Stimulated activated effector memory CD8-positive, alpha-beta T cell treated with anti-CD3 and anti-CD28 coated beads, Interleukin-12 subunit alpha, Interleukin-12 subunit beta, amount 100 ng/mL, for 72 hours (primary cell): ENCODE data around the gene ZNF503.
A peak's percentile ranks its signal among the peaks of the same experiment; 100 is the strongest.
"Not testable (repeated sequence)": the region's sequence is repeated elsewhere in the genome, so short reads cannot be mapped to it uniquely, and the experiment has no call there.

Experiments
- ATAC-seq: fragments of 150-1000 bp; cut with Tn5 transposase; 2 replicates; pipeline ENCODE4 v1.10.0; 2021
- DNase-seq, 2 donors: peaks; one replicate each; pipeline ENCODE4 v3.0.0; 2021 to 2022; ENCODE audit warnings: low spot score in 2 of 2
- H3K27ac Mint-ChIP-seq: one replicate; pipeline ENCODE4 v1.8.0; 2022; ENCODE audit warnings: mild to moderate bottlenecking, mixed read lengths
- H3K36me3 Mint-ChIP-seq: one replicate; pipeline ENCODE4 v1.8.0; 2022; ENCODE audit warnings: mild to moderate bottlenecking, mixed read lengths
- H3K4me1 Mint-ChIP-seq: one replicate; pipeline ENCODE4 v1.8.0; 2022; ENCODE audit warnings: mixed read lengths
- H3K4me3 Mint-ChIP-seq: one replicate; pipeline ENCODE4 v1.8.0; 2022; ENCODE audit warnings: mild to moderate bottlenecking, mixed read lengths
- H3K9me3 Mint-ChIP-seq: one replicate; pipeline ENCODE4 v1.8.0; 2022; ENCODE audit warnings: mixed read lengths

Gene ZNF503

GRCh38 chr10:75395932-75396630 is 5.5 kb downstream of the ZNF503 start:
- Mint-ChIP-seq H3K9me3 (no peaks in the 10 kb centered on the region), H3K27ac (no peak overlapping the region), H3K36me3 (peaks cover 6% of the 10 kb centered on the region), H3K4me3 (no peak overlapping the region), H3K4me1 (peaks cover 16% of the 10 kb centered on the region)
- DNase-seq: no peak
- ATAC-seq: no peak

- DNase-seq (peak in 1 of 2 donors; percentile 60), ATAC-seq (no peak)
- Mint-ChIP-seq H3K9me3 (no peaks in the 10 kb centered on the region), H3K27ac (no peak overlapping the region), H3K4me1 (peaks cover 10% of the 10 kb centered on the region), H3K4me3 (no peak overlapping the region), H3K36me3 (peaks cover 6% of the 10 kb centered on the region)
Observed at GRCh38 chr10:75395066-75395931, 6.3 kb downstream of the ZNF503 start.

- Mint-ChIP-seq H3K27ac (no peak overlapping the region), H3K4me3 (no peak overlapping the region), H3K4me1 (peaks cover 8% of the 10 kb centered on the region), H3K9me3 (no peaks in the 10 kb centered on the region), H3K36me3 (peaks cover 6% of the 10 kb centered on the region)
- no peak for ATAC-seq
- DNase-seq: no peak
Observed at GRCh38 chr10:75394221-75394620, 7.3 kb downstream of the ZNF503 start.

GRCh38 chr10:75392744-75393143 is 8.8 kb downstream of the ZNF503 start:
- DNase-seq: no peak
- peaks cover 6% of the 10 kb centered on the region for H3K36me3 Mint-ChIP-seq
- H3K9me3 Mint-ChIP-seq: no peaks in the 10 kb centered on the region
- H3K27ac Mint-ChIP-seq: no peak overlapping the region
- peaks cover 8% of the 10 kb centered on the region for H3K4me1 Mint-ChIP-seq
- no peak overlapping the region for H3K4me3 Mint-ChIP-seq
- ATAC-seq: no peak

- ATAC-seq (no peak), DNase-seq (no peak)
- no peak overlapping the region for H3K27ac Mint-ChIP-seq
- no peaks in the 10 kb centered on the region for H3K9me3 Mint-ChIP-seq
- H3K36me3 Mint-ChIP-seq: peaks cover 6% of the 10 kb centered on the region
- peaks cover 8% of the 10 kb centered on the region for H3K4me1 Mint-ChIP-seq
- no peak overlapping the region for H3K4me3 Mint-ChIP-seq
Observed at GRCh38 chr10:75392271-75392670, 9.3 kb downstream of the ZNF503 start.

- no peak for ATAC-seq
- Mint-ChIP-seq H3K36me3 (peaks cover 6% of the 10 kb centered on the region), H3K27ac (no peak overlapping the region)
Observed at GRCh38 chr10:75390178-75390577, 11.4 kb downstream of the ZNF503 start.

GRCh38 chr10:75388082-75388481 is 13.5 kb downstream of the ZNF503 start:
- no peaks in the 10 kb centered on the region for H3K4me1 Mint-ChIP-seq
- no peaks in the 10 kb centered on the region for H3K9me3 Mint-ChIP-seq
- DNase-seq (no peak), ATAC-seq (no peak)
- no peak overlapping the region for H3K27ac Mint-ChIP-seq
- H3K36me3 Mint-ChIP-seq: no peaks in the 10 kb centered on the region
- H3K4me3 Mint-ChIP-seq: no peak overlapping the region

More at GRCh38 chr10:75390178-75390577, 11.4 kb downstream of the ZNF503 start:
- no peak for DNase-seq
- no peak overlapping the region for H3K4me3 Mint-ChIP-seq
- no peaks in the 10 kb centered on the region for H3K9me3 Mint-ChIP-seq
- peaks cover 6% of the 10 kb centered on the region for H3K4me1 Mint-ChIP-seq

- ATAC-seq: no peak
- H3K36me3 Mint-ChIP-seq: no peaks in the 10 kb centered on the region
- H3K9me3 Mint-ChIP-seq: no peaks in the 10 kb centered on the region
- DNase-seq: no peak
- no peak overlapping the region for H3K27ac Mint-ChIP-seq
- H3K4me1 Mint-ChIP-seq: no peaks in the 10 kb centered on the region
- no peak overlapping the region for H3K4me3 Mint-ChIP-seq
Observed at GRCh38 chr10:75386128-75386527, 15.4 kb downstream of the ZNF503 start.

- Mint-ChIP-seq H3K4me1 (no peaks in the 10 kb centered on the region), H3K9me3 (no peaks in the 10 kb centered on the region), H3K4me3 (no peak overlapping the region), H3K27ac (no peak overlapping the region), H3K36me3 (no peaks in the 10 kb centered on the region)
- ATAC-seq (no peak), DNase-seq (no peak)
Observed at GRCh38 chr10:75379817-75380216, 21.7 kb downstream of the ZNF503 start.

- Mint-ChIP-seq H3K4me3 (no peak overlapping the region), H3K4me1 (no peaks in the 10 kb centered on the region), H3K36me3 (no peaks in the 10 kb centered on the region), H3K27ac (no peak overlapping the region), H3K9me3 (no peaks in the 10 kb centered on the region)
- ATAC-seq (no peak), DNase-seq (no peak)
Observed at GRCh38 chr10:75379212-75379724, 22.3 kb downstream of the ZNF503 start.

GRCh38 chr10:75378379-75378778 is 23.2 kb downstream of the ZNF503 start:
- DNase-seq (no peak), ATAC-seq (no peak)
- Mint-ChIP-seq H3K4me1 (no peaks in the 10 kb centered on the region), H3K9me3 (no peaks in the 10 kb centered on the region), H3K4me3 (no peak overlapping the region), H3K36me3 (no peaks in the 10 kb centered on the region), H3K27ac (no peak overlapping the region)

- no peak overlapping the region for H3K27ac Mint-ChIP-seq
- ATAC-seq (no peak), DNase-seq (no peak)
- no peaks in the 10 kb centered on the region for H3K9me3 Mint-ChIP-seq
- no peak overlapping the region for H3K4me3 Mint-ChIP-seq
- H3K4me1 Mint-ChIP-seq: no peaks in the 10 kb centered on the region
- no peaks in the 10 kb centered on the region for H3K36me3 Mint-ChIP-seq
Observed at GRCh38 chr10:75377869-75378268, 23.7 kb downstream of the ZNF503 start.

- H3K36me3 Mint-ChIP-seq: no peaks in the 10 kb centered on the region
Observed at GRCh38 chr10:75375838-75376237, 25.7 kb downstream of the ZNF503 start.

GRCh38 chr10:75371010-75371409 is 30.6 kb downstream of the ZNF503 start:
- Mint-ChIP-seq H3K27ac (no peak overlapping the region), H3K36me3 (no peaks in the 10 kb centered on the region), H3K4me3 (no peak overlapping the region), H3K9me3 (peaks cover 10% of the 10 kb centered on the region), H3K4me1 (no peaks in the 10 kb centered on the region)
- DNase-seq (no peak), ATAC-seq (no peak)

More at GRCh38 chr10:75375838-75376237, 25.7 kb downstream of the ZNF503 start:
- H3K4me3 Mint-ChIP-seq: no peak overlapping the region
- H3K27ac Mint-ChIP-seq: no peak overlapping the region
- no peaks in the 10 kb centered on the region for H3K9me3 Mint-ChIP-seq
- DNase-seq (no peak), ATAC-seq (no peak)
- no peaks in the 10 kb centered on the region for H3K4me1 Mint-ChIP-seq

GRCh38 chr10:75369838-75370237 is 31.7 kb downstream of the ZNF503 start:
- not testable (repeated sequence) for H3K4me1 Mint-ChIP-seq, H3K36me3 Mint-ChIP-seq, ATAC-seq, H3K9me3 Mint-ChIP-seq, H3K27ac Mint-ChIP-seq, DNase-seq, H3K4me3 Mint-ChIP-seq

GRCh38 chr10:75367901-75368300 is 33.7 kb downstream of the ZNF503 start:
- H3K4me1 Mint-ChIP-seq: no peaks in the 10 kb centered on the region
- H3K4me3 Mint-ChIP-seq: no peak overlapping the region
- no peaks in the 10 kb centered on the region for H3K36me3 Mint-ChIP-seq
- DNase-seq: no peak
- no peak overlapping the region for H3K27ac Mint-ChIP-seq
- H3K9me3 Mint-ChIP-seq: peaks cover 10% of the 10 kb centered on the region
- no peak for ATAC-seq
